GM18907 (cell line): ENCODE results near the gene CBY1.

ENCODE experiments used
- ATAC-seq: cut with Tn5 transposase; IDR thresholded peaks from one replicate; pipeline ENCODE4 v1.9.1; 2021; ENCODE audit warnings: mild to moderate bottlenecking, moderate library complexity; ENCODE audit not compliant: unreplicated experiment

The CBY1 gene

GRCh38 chr22:38700270-38700788, 43.9 kb downstream of the CBY1 start:
- ATAC-seq, result peak; percentile 33

GRCh38 chr22:38700789-38701628, 44.6 kb downstream of the CBY1 start, which contains the start of gene JOSD1:
Gene JOSD1 (minus strand): TSS chr22:38700943. CDS start chr22:38699987, 956 bp downstream.
- ATAC-seq, result peak; percentile 42

GRCh38 chr22:38704654-38705234, 48.3 kb downstream of the CBY1 start:
- ATAC-seq, result no peak

GRCh38 chr22:38705235-38706100, 49.0 kb downstream of the CBY1 start, which contains the start of gene GTPBP1:
Gene GTPBP1 (plus strand): TSS chr22:38705944. CDS start chr22:38705956, 12 bp downstream.
- ATAC-seq, result peak; percentile 73

- peak; percentile 20 for ATAC-seq
Observed at GRCh38 chr22:38706101-38706900, 49.9 kb downstream of the CBY1 start.

- no peak for ATAC-seq
Observed at GRCh38 chr22:38706901-38707195, 50.4 kb downstream of the CBY1 start.

GRCh38 chr22:38707346-38707745, 50.9 kb downstream of the CBY1 start:
- no peak for ATAC-seq

- no peak for ATAC-seq
Observed at GRCh38 chr22:38707984-38708383, 51.5 kb downstream of the CBY1 start.

GRCh38 chr22:38709306-38709705, 52.9 kb downstream of the CBY1 start:
- ATAC-seq, result no peak

GRCh38 chr22:38710351-38710750, 53.9 kb downstream of the CBY1 start:
- ATAC-seq, result no peak

- no peak for ATAC-seq
Observed at GRCh38 chr22:38710866-38711265, 54.4 kb downstream of the CBY1 start.

- ATAC-seq, result no peak
Observed at GRCh38 chr22:38712486-38713207, 56.2 kb downstream of the CBY1 start.

- ATAC-seq, result no peak
Observed at GRCh38 chr22:38713921-38714320, 57.5 kb downstream of the CBY1 start.

GRCh38 chr22:38715176-38715764, 58.8 kb downstream of the CBY1 start:
- ATAC-seq, result no peak

- ATAC-seq, result no peak
Observed at GRCh38 chr22:38715852-38716251, 59.4 kb downstream of the CBY1 start.

- no peak for ATAC-seq
Observed at GRCh38 chr22:38716271-38716670, 59.8 kb downstream of the CBY1 start.

- no peak for ATAC-seq
Observed at GRCh38 chr22:38716826-38717225, 60.4 kb downstream of the CBY1 start.

- no peak for ATAC-seq
Observed at GRCh38 chr22:38717244-38717643, 60.8 kb downstream of the CBY1 start.

GRCh38 chr22:38718414-38718813, 62.0 kb downstream of the CBY1 start:
- ATAC-seq, result no peak
